A549 (cell line): Measurements from ENCODE around the gene S100A7A.

ENCODE experiments used
- CBX8 ChIP-seq: fragments of 200-600 bp; sonication (generic); IDR thresholded peaks from 2 replicates; pipeline ENCODE4 v1.6.1; 2016
- EHMT2 ChIP-seq: fragments of 200-600 bp; sonication (generic); IDR thresholded peaks from 2 replicates; pipeline ENCODE4 v1.6.1; 2016; ENCODE audit warnings: antibody characterized with exemption, low read depth, mild to moderate bottlenecking, moderate library complexity
- EP300 ChIP-seq, 2 experiments: fragments of >200 bp; sonication (Bioruptor Twin); formaldehyde crosslinking; IDR thresholded peaks; 2 replicates in 1 of 2; 3 replicates in 1 of 2; pipeline ENCODE4 v1.6.1; 2016 to 2017
- JUN ChIP-seq, 2 experiments: fragments of >200 bp; sonication (Bioruptor Twin); formaldehyde crosslinking; IDR thresholded peaks; 2 replicates in 1 of 2; 3 replicates in 1 of 2; pipeline ENCODE4 v1.6.1; 2016 to 2017
- KDM1A ChIP-seq: fragments of 200-600 bp; sonication (generic); IDR thresholded peaks from 2 replicates; pipeline ENCODE4 v1.6.1; 2016; ENCODE audit warnings: low read depth, mild to moderate bottlenecking
- MYC ChIP-seq: IDR thresholded peaks from 2 replicates; pipeline ENCODE4 v1.6.1; 2012; ENCODE audit warnings: mild to moderate bottlenecking, inconsistent platforms, low read length, improper control_type of control experiment, borderline replicate concordance
- POLR2A ChIP-seq: IDR thresholded peaks from 2 replicates; pipeline ENCODE4 v1.6.1; 2012; ENCODE audit warnings: mild to moderate bottlenecking, low read length
- REST ChIP-seq: fragments of 200-600 bp; sonication (generic); IDR thresholded peaks from 2 replicates; pipeline ENCODE4 v1.6.1; 2016; ENCODE audit warnings: antibody characterized with exemption, mild to moderate bottlenecking, moderate library complexity
- RFX5 ChIP-seq: fragments of 450-650 bp; IDR thresholded peaks from 2 replicates; pipeline ENCODE4 v1.7.1; 2014; ENCODE audit warnings: antibody characterized with exemption, mild to moderate bottlenecking, moderate library complexity
- TFCP2L1 ChIP-seq: fragments of 250-450 bp; sonication (Bioruptor Pico); IDR thresholded peaks from 2 replicates; pipeline ENCODE4 v1.5.0; 2021; ENCODE audit warnings: mild to moderate bottlenecking
- USF2 ChIP-seq: fragments of 450-650 bp; IDR thresholded peaks from 2 replicates; pipeline ENCODE4 v1.6.1; 2014; ENCODE audit warnings: antibody characterized with exemption
- ZFP36 ChIP-seq: fragments of 450-650 bp; IDR thresholded peaks from 2 replicates; pipeline ENCODE4 v1.6.1; 2014; ENCODE audit warnings: borderline replicate concordance; ENCODE audit not compliant: partially characterized antibody
- TF ChIP-seq, protein P1 (sequence below): fragments of >200 bp; sonication (Bioruptor Twin); formaldehyde crosslinking; IDR thresholded peaks from 3 replicates; pipeline ENCODE4 v1.5.1; 2016

- no peak for TF ChIP-seq ZFP36
- no peak for TF ChIP-seq POLR2A
- TF ChIP-seq, protein P1, sequence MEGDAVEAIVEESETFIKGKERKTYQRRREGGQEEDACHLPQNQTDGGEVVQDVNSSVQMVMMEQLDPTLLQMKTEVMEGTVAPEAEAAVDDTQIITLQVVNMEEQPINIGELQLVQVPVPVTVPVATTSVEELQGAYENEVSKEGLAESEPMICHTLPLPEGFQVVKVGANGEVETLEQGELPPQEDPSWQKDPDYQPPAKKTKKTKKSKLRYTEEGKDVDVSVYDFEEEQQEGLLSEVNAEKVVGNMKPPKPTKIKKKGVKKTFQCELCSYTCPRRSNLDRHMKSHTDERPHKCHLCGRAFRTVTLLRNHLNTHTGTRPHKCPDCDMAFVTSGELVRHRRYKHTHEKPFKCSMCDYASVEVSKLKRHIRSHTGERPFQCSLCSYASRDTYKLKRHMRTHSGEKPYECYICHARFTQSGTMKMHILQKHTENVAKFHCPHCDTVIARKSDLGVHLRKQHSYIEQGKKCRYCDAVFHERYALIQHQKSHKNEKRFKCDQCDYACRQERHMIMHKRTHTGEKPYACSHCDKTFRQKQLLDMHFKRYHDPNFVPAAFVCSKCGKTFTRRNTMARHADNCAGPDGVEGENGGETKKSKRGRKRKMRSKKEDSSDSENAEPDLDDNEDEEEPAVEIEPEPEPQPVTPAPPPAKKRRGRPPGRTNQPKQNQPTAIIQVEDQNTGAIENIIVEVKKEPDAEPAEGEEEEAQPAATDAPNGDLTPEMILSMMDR, result no peak
- TF ChIP-seq TFCP2L1 (CRISPR knock-in tag), result no peak
- no peak for TF ChIP-seq MYC
- TF ChIP-seq EP300 (IDR thresholded peaks at IDR 0.05), result no peak
- no peak for TF ChIP-seq REST
- TF ChIP-seq RFX5, result no peak
- no peak for TF ChIP-seq USF2
- no peak for TF ChIP-seq EHMT2
- TF ChIP-seq JUN (IDR thresholded peaks at IDR 0.05), result no peak
- no peak for TF ChIP-seq KDM1A
- TF ChIP-seq CBX8, result no peak
Measured at GRCh38 chr1:153389401-153389800, 26.9 kb upstream of the S100A7A start.
